WTC11 (cell line): Measurements from ENCODE around the gene RAPGEF5. TPM values are rescaled to one million over a fixed set of nuclear protein-coding genes. Genes with fewer than 3 reads are reported as not detected.
A peak's percentile ranks its signal among the peaks of the same experiment; 100 is the strongest.

Source experiments
- ATAC-seq: fragments of 200-7000 bp; cut with Tn5 transposase; 2 replicates; pipeline ENCODE4 v1.10.0; 2021; ENCODE audit warnings: mild to moderate bottlenecking, moderate library complexity
- CTCF ChIA-PET: fragments of 300-600 bp; sonication (Branson Sonifier 250); formaldehyde crosslinking; loops from one replicate; lab custom pipeline; 2021; ENCODE audit warnings: antibody characterized with exemption; lab: Charles Lee
- POLR2A ChIA-PET: fragments of 350-600 bp; sonication (Branson Sonifier 250); formaldehyde crosslinking; loops from one replicate; lab custom pipeline; 2021; ENCODE audit warnings: antibody characterized with exemption; lab: Charles Lee
- DNase-seq: peaks from one replicate; pipeline ENCODE4 v3.0.0; 2021; ENCODE audit warnings: low spot score
- H3K27ac Mint-ChIP-seq: 2 replicates; pipeline ENCODE4 v1.8.0; 2021; ENCODE audit warnings: mixed read lengths
- H3K27me3 Mint-ChIP-seq: 2 replicates; pipeline ENCODE4 v1.8.0; 2021; ENCODE audit warnings: low read depth, mild to moderate bottlenecking, moderate library complexity, mixed read lengths
- H3K36me3 Mint-ChIP-seq: 2 replicates; pipeline ENCODE4 v1.8.0; 2021; ENCODE audit warnings: mixed read lengths
- H3K4me1 Mint-ChIP-seq: 2 replicates; pipeline ENCODE4 v1.8.0; 2022; ENCODE audit warnings: mixed read lengths
- H3K4me3 Mint-ChIP-seq: 2 replicates; pipeline ENCODE4 v1.8.0; 2021; ENCODE audit warnings: mild to moderate bottlenecking, moderate library complexity, mixed read lengths
- H3K9me3 Mint-ChIP-seq: 2 replicates; pipeline ENCODE4 v1.8.0; 2021; ENCODE audit warnings: mixed read lengths
- AFF4 ChIP-seq: sonication (generic); formaldehyde crosslinking; IDR thresholded peaks from 2 replicates; pipeline ENCODE4 v1.8.1; 2023; ENCODE audit warnings: mild to moderate bottlenecking, missing genetic modification reagents, borderline replicate concordance
- ATF3 ChIP-seq: sonication (generic); formaldehyde crosslinking; conservative IDR thresholded peaks from 2 replicates; pipeline ENCODE4 v1.8.1; 2022; ENCODE audit warnings: mild to moderate bottlenecking, missing genetic modification reagents
- CREM ChIP-seq: sonication (generic); formaldehyde crosslinking; IDR thresholded peaks from 2 replicates; pipeline ENCODE4 v1.8.1; 2022; ENCODE audit warnings: mild to moderate bottlenecking, missing genetic modification reagents, moderate library complexity
- E2F4 ChIP-seq: sonication (generic); formaldehyde crosslinking; IDR thresholded peaks from 2 replicates; pipeline ENCODE4 v1.8.1; 2022; ENCODE audit warnings: low read depth, mild to moderate bottlenecking, moderate library complexity, missing genetic modification reagents, borderline replicate concordance
- ESRRA ChIP-seq: sonication (generic); formaldehyde crosslinking; IDR thresholded peaks from 2 replicates; pipeline ENCODE4 v1.8.1; 2022; ENCODE audit warnings: mild to moderate bottlenecking, missing genetic modification reagents, borderline replicate concordance
- FOXP4 ChIP-seq: sonication (generic); formaldehyde crosslinking; IDR thresholded peaks from 2 replicates; pipeline ENCODE4 v1.8.0; 2022; ENCODE audit warnings: mild to moderate bottlenecking, missing genetic modification reagents
- GRHL2 ChIP-seq: fragments of 250-450 bp; sonication (Bioruptor Pico); IDR thresholded peaks from 2 replicates; pipeline ENCODE4 v1.8.0; 2022; ENCODE audit warnings: mild to moderate bottlenecking, moderate library complexity; ENCODE audit not compliant: insufficient replicate concordance, severe bottlenecking
- HMGXB4 ChIP-seq: sonication (generic); formaldehyde crosslinking; IDR thresholded peaks from 2 replicates; pipeline ENCODE4 v1.8.1; 2023; ENCODE audit warnings: mild to moderate bottlenecking, moderate library complexity, missing genetic modification reagents
- KAT7 ChIP-seq: sonication (generic); formaldehyde crosslinking; IDR thresholded peaks from 2 replicates; pipeline ENCODE4 v1.8.1; 2023; ENCODE audit warnings: missing genetic modification reagents, mild to moderate bottlenecking, borderline replicate concordance
- MLX ChIP-seq: sonication (generic); formaldehyde crosslinking; IDR thresholded peaks from 2 replicates; pipeline ENCODE4 v1.8.1; 2023; ENCODE audit warnings: mild to moderate bottlenecking, missing genetic modification reagents, moderate library complexity
- STAT6 ChIP-seq: sonication (generic); formaldehyde crosslinking; conservative IDR thresholded peaks from 2 replicates; pipeline ENCODE4 v1.8.1; 2023; ENCODE audit warnings: mild to moderate bottlenecking, low read depth, missing genetic modification reagents, moderate library complexity
- ZBTB21 ChIP-seq: sonication (generic); formaldehyde crosslinking; IDR thresholded peaks from 2 replicates; pipeline ENCODE4 v1.8.1; 2023; ENCODE audit warnings: mild to moderate bottlenecking, missing genetic modification reagents, borderline replicate concordance
- ZNF138 ChIP-seq: sonication (generic); formaldehyde crosslinking; conservative IDR thresholded peaks from 2 replicates; pipeline ENCODE4 v1.8.1; 2022; ENCODE audit warnings: mild to moderate bottlenecking, moderate library complexity, missing genetic modification reagents
- ZNF423 ChIP-seq: fragments of 250-450 bp; sonication (Bioruptor Pico); IDR thresholded peaks from 2 replicates; pipeline ENCODE4 v2.1.2; 2022; ENCODE audit warnings: mild to moderate bottlenecking, moderate library complexity
- ZNF671 ChIP-seq: fragments of 250-450 bp; sonication (Bioruptor Pico); IDR thresholded peaks from 2 replicates; pipeline ENCODE4 v1.8.0; 2021; ENCODE audit warnings: mild to moderate bottlenecking
- total RNA-seq: library from RNA; stranded (reverse); gene quantifications from 3 replicates; pipeline ENCODE4 v1.2.3, GENCODE V29; 2021

RAPGEF5 gene
- total RNA-seq, 1 experiment from 2014 or later, result 12.3 TPM

- Mint-ChIP-seq H3K27ac (peak overlapping the region; percentile 3; the same call in 1 of the 2 replicates), H3K4me1 (peaks cover 47% of the 10 kb centered on the region), H3K36me3 (peaks cover 36% of the 10 kb centered on the region), H3K9me3 (peaks cover 9% of the 10 kb centered on the region), H3K4me3 (no peak overlapping the region), H3K27me3 (no peaks in the 10 kb centered on the region; the same call in 1 of the 2 replicates)
- POLR2A ChIA-PET, result no interaction called here
- DNase-seq, result no peak
- CTCF ChIA-PET, result no interaction called here
- no peak for ATAC-seq
- TF ChIP-seq CREM (CRISPR knock-in tag), result no peak
- TF ChIP-seq MLX (CRISPR knock-in tag), result no peak
- no peak for TF ChIP-seq E2F4 (CRISPR knock-in tag)
- TF ChIP-seq GRHL2, result no peak
- no peak for TF ChIP-seq AFF4 (CRISPR knock-in tag)
- TF ChIP-seq ZNF671 (CRISPR knock-in tag), result no peak
- no peak for TF ChIP-seq ZBTB21 (CRISPR knock-in tag)
- TF ChIP-seq ZNF138, result no peak
Observed at GRCh38 chr7:22143491-22143890, 213.5 kb downstream of the RAPGEF5 start.

- CTCF ChIA-PET, result interaction anchor here (1.0 to 1.6 kb wide), 2 partner anchors 11 to 33 kb away, joined by 4 read pairs; no protein-coding TSS in a partner anchor
- H3K36me3 Mint-ChIP-seq, result peaks cover 42% of the 10 kb centered on the region
- no peak for ATAC-seq
- POLR2A ChIA-PET, result no interaction called here
- peaks cover 9% of the 10 kb centered on the region for H3K9me3 Mint-ChIP-seq
- H3K27ac Mint-ChIP-seq, result no peak overlapping the region
- DNase-seq, result no peak
- no peak overlapping the region for H3K4me3 Mint-ChIP-seq
- H3K27me3 Mint-ChIP-seq, result no peaks in the 10 kb centered on the region; the same call in 1 of the 2 replicates
- H3K4me1 Mint-ChIP-seq, result peaks cover 47% of the 10 kb centered on the region
- TF ChIP-seq FOXP4 (CRISPR knock-in tag) (no peak), ATF3 (CRISPR knock-in tag) (no peak), ZNF423 (CRISPR knock-in tag) (no peak), KAT7 (CRISPR knock-in tag) (no peak)
- TF ChIP-seq, all 79 proteins: peak for 0
Observed at GRCh38 chr7:22142572-22142971, 214.4 kb downstream of the RAPGEF5 start.

GRCh38 chr7:22141355-22141754 is 215.6 kb downstream of the RAPGEF5 start:
- no peak for ATAC-seq
- peaks cover 42% of the 10 kb centered on the region for H3K36me3 Mint-ChIP-seq
- H3K27ac Mint-ChIP-seq, result no peak overlapping the region
- ChIA-PET CTCF (interaction anchor here (0.6 to 3.8 kb wide), 4 partner anchors 13 to 154 kb away, joined by 3 to 24 read pairs (median 4); no protein-coding TSS in a partner anchor), POLR2A (interaction anchor here (0.5 kb wide), 1 partner anchor 127 kb away, joined by 3 read pairs; no protein-coding TSS in a partner anchor)
- peaks cover 47% of the 10 kb centered on the region for H3K4me1 Mint-ChIP-seq
- no peak for DNase-seq
- H3K27me3 Mint-ChIP-seq, result no peaks in the 10 kb centered on the region; the same call in 1 of the 2 replicates
- peaks cover 9% of the 10 kb centered on the region for H3K9me3 Mint-ChIP-seq
- no peak overlapping the region for H3K4me3 Mint-ChIP-seq
- no peak for TF ChIP-seq HMGXB4 (CRISPR knock-in tag)
- no peak for TF ChIP-seq E2F4 (CRISPR knock-in tag)
- no peak for TF ChIP-seq STAT6 (CRISPR knock-in tag)
- TF ChIP-seq ESRRA (CRISPR knock-in tag), result no peak
